Measurements from ENCODE around the gene DNAJC25.
A peak's percentile ranks its signal among the peaks of the same experiment; 100 is the strongest.

Gene DNAJC25

GRCh38 chr9:111674319-111674718 lies 43.2 kb downstream of the DNAJC25 start:
- no peak for DNase-seq

GRCh38 chr9:111676116-111676515 lies 45.0 kb downstream of the DNAJC25 start:
- no peak for DNase-seq

DNA sequence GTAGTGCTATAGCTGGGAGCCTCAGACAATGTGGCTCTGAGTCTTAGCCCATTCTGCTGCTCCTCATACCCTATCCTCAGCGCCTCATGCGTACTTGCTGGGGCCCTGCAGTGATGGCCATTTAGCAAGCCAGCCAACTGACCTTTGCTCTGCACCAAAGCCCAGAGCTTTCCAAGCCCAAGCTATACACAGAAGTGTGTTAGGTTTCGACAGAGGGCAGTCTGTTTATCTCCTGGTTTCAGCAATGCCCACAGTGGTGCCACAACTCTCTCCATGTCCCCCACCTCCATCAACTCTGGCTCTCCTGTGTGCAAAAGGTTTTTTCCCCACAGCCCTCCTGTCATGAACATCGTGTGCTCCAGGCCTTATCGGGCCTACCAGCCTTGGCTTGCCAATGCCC lies 47.2 kb downstream of the DNAJC25 start:
- DNase-seq = no peak

DNA sequence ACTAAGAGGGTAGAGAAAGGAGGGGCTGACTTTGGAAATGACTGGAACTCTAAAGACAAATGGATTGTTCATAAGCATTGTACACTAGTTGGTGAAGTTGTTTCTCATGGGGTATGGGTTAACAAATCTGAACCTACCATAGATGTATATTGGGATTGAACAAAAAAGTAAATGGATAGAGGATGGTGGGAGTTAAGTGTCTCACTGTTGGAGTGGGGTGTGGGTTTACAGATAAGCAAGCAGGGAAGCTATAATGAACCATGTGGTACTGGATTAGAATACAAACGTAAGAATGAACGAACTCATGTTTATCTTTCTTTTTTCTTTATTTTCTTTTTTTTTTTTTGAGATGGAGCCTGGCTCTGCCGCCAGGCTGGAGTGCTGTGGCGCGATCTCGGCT lies 48.1 kb downstream of the DNAJC25 start:
- DNase-seq = no peak

GRCh38 chr9:111683392-111683791 lies 52.3 kb downstream of the DNAJC25 start:
- no peak for DNase-seq

- peak in 1 of 2 donors; percentile 15 for DNase-seq
These were observed 60.7 kb downstream of the DNAJC25 start for GRCh38 chr9:111691672-111692329.

DNA sequence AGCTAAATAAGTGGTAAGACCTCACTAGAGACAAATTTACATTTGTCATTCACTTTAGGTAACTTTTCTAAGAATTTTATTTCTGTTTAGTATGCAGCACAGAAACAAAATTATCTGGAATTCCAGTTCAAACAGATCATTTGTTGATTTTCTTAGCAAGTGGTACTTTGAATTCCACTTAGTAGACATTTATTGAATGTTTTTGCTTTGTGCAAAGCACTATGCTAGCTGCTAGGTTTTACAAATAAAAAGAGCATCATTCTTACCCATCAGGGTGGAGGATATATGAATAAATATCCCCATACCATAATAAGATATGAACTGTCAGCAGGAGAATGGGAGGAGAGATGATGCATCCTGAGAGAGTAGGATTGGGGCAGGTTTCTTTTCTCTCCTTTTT lies 65.7 kb downstream of the DNAJC25 start:
- no peak for DNase-seq

- no peak for DNase-seq
These were observed 69.6 kb downstream of the DNAJC25 start for GRCh38 chr9:111700776-111701175.
